ENCODE measurements around the gene ZBTB38.

The ZBTB38 gene

GRCh38 chr3:141383555-141384129, 15.3 kb downstream of the ZBTB38 start:
- Histone ChIP-seq H3K4me1 (ENCODE audit: insufficient read depth, insufficient read length) (no peaks in the 10 kb centered on the region), H3K36me3 (ENCODE audit: insufficient read depth, insufficient read length, low read length) (peaks cover 44% of the 10 kb centered on the region), H3K9me3 (ENCODE audit: insufficient read depth, low read length) (peaks cover 10% of the 10 kb centered on the region; the same call in 1 of the 2 replicates), H3K27me3 (ENCODE audit: insufficient read depth, insufficient read length) (no peaks in the 10 kb centered on the region), H3K9ac (ENCODE audit: insufficient read length, low read depth) (no peak overlapping the region), H3K4me3 (ENCODE audit: insufficient read length, low read depth) (no peak overlapping the region)
- DNase-seq (ENCODE audit: low read depth, low spot score) = no peak
- TF ChIP-seq YY1 (IDR thresholded peaks at IDR 0.05; ENCODE audit: insufficient read depth, insufficient read length) = no peak
- no peak for TF ChIP-seq SUZ12 (IDR thresholded peaks at IDR 0.05; ENCODE audit: extremely low read depth, insufficient read depth, insufficient read length)
- no peak for TF ChIP-seq ZNF274 (IDR thresholded peaks at IDR 0.05; ENCODE audit: low read depth, low read length)

- peaks cover 5% of the 10 kb centered on the region; the same call in 1 of the 2 replicates for H3K9me3 ChIP-seq (ENCODE audit: insufficient read depth, low read length)
- no peak for DNase-seq (ENCODE audit: low read depth, low spot score)
- no peak overlapping the region for H3K9ac ChIP-seq (ENCODE audit: insufficient read length, low read depth)
- TF ChIP-seq ZNF274 (IDR thresholded peaks at IDR 0.05; ENCODE audit: low read depth, low read length) (no peak), YY1 (IDR thresholded peaks at IDR 0.05; ENCODE audit: insufficient read depth, insufficient read length) (no peak)
- H3K4me3 ChIP-seq (ENCODE audit: insufficient read length, low read depth) = no peak overlapping the region
- H3K36me3 ChIP-seq (ENCODE audit: insufficient read depth, insufficient read length, low read length) = peaks cover 40% of the 10 kb centered on the region
- H3K4me1 ChIP-seq (ENCODE audit: insufficient read depth, insufficient read length) = no peaks in the 10 kb centered on the region
- H3K27me3 ChIP-seq (ENCODE audit: insufficient read depth, insufficient read length) = no peaks in the 10 kb centered on the region
These were observed 15.9 kb downstream of the ZBTB38 start for GRCh38 chr3:141384157-141384556.

- H3K9me3 ChIP-seq (ENCODE audit: insufficient read depth, low read length) = 0 out of 2 replicates have a peak, but pooled peaks cover under 1% of the 10 kb centered on the region
- TF ChIP-seq YY1 (IDR thresholded peaks at IDR 0.05; ENCODE audit: insufficient read depth, insufficient read length) (no peak), ZNF274 (IDR thresholded peaks at IDR 0.05; ENCODE audit: low read depth, low read length) (no peak), SUZ12 (IDR thresholded peaks at IDR 0.05; ENCODE audit: extremely low read depth, insufficient read depth, insufficient read length) (no peak)
- H3K4me1 ChIP-seq (ENCODE audit: insufficient read depth, insufficient read length) = no peaks in the 10 kb centered on the region
- peaks cover 37% of the 10 kb centered on the region for H3K36me3 ChIP-seq (ENCODE audit: insufficient read depth, insufficient read length, low read length)
- no peak for DNase-seq (ENCODE audit: low read depth, low spot score)
- H3K4me3 ChIP-seq (ENCODE audit: insufficient read length, low read depth) = no peak overlapping the region
- no peak overlapping the region for H3K9ac ChIP-seq (ENCODE audit: insufficient read length, low read depth)
- H3K27me3 ChIP-seq (ENCODE audit: insufficient read depth, insufficient read length) = no peaks in the 10 kb centered on the region
These were observed 16.3 kb downstream of the ZBTB38 start for GRCh38 chr3:141384575-141384974.

GRCh38 chr3:141385406-141386125, 17.3 kb downstream of the ZBTB38 start:
- Histone ChIP-seq H3K4me3 (ENCODE audit: insufficient read length, low read depth) (no peak overlapping the region), H3K9me3 (ENCODE audit: insufficient read depth, low read length) (no peaks in the 10 kb centered on the region), H3K4me1 (ENCODE audit: insufficient read depth, insufficient read length) (no peaks in the 10 kb centered on the region), H3K27me3 (ENCODE audit: insufficient read depth, insufficient read length) (no peaks in the 10 kb centered on the region), H3K9ac (ENCODE audit: insufficient read length, low read depth) (no peak overlapping the region), H3K36me3 (ENCODE audit: insufficient read depth, insufficient read length, low read length) (peaks cover 37% of the 10 kb centered on the region)
- TF ChIP-seq ZNF274 (IDR thresholded peaks at IDR 0.05; ENCODE audit: low read depth, low read length) (no peak), YY1 (IDR thresholded peaks at IDR 0.05; ENCODE audit: insufficient read depth, insufficient read length) (no peak), SUZ12 (IDR thresholded peaks at IDR 0.05; ENCODE audit: extremely low read depth, insufficient read depth, insufficient read length) (no peak)
- DNase-seq (ENCODE audit: low read depth, low spot score) = no peak

- Histone ChIP-seq H3K27me3 (ENCODE audit: insufficient read depth, insufficient read length) (no peaks in the 10 kb centered on the region), H3K9me3 (ENCODE audit: insufficient read depth, low read length) (no peaks in the 10 kb centered on the region), H3K9ac (ENCODE audit: insufficient read length, low read depth) (no peak overlapping the region), H3K4me1 (ENCODE audit: insufficient read depth, insufficient read length) (no peaks in the 10 kb centered on the region), H3K4me3 (ENCODE audit: insufficient read length, low read depth) (no peak overlapping the region), H3K36me3 (ENCODE audit: insufficient read depth, insufficient read length, low read length) (peaks cover 34% of the 10 kb centered on the region)
- DNase-seq (ENCODE audit: low read depth, low spot score) = no peak
- TF ChIP-seq YY1 (IDR thresholded peaks at IDR 0.05; ENCODE audit: insufficient read depth, insufficient read length) (no peak), ZNF274 (IDR thresholded peaks at IDR 0.05; ENCODE audit: low read depth, low read length) (no peak), SUZ12 (IDR thresholded peaks at IDR 0.05; ENCODE audit: extremely low read depth, insufficient read depth, insufficient read length) (no peak)
These were observed 17.8 kb downstream of the ZBTB38 start for GRCh38 chr3:141386126-141386488.

- Histone ChIP-seq H3K4me1 (ENCODE audit: insufficient read depth, insufficient read length) (peaks cover 2% of the 10 kb centered on the region), H3K4me3 (ENCODE audit: insufficient read length, low read depth) (no peak overlapping the region), H3K9ac (ENCODE audit: insufficient read length, low read depth) (no peak overlapping the region), H3K27me3 (ENCODE audit: insufficient read depth, insufficient read length) (no peaks in the 10 kb centered on the region), H3K9me3 (ENCODE audit: insufficient read depth, low read length) (no peaks in the 10 kb centered on the region), H3K36me3 (ENCODE audit: insufficient read depth, insufficient read length, low read length) (peaks cover 29% of the 10 kb centered on the region)
- no peak for DNase-seq (ENCODE audit: low read depth, low spot score)
- no peak for TF ChIP-seq SUZ12 (IDR thresholded peaks at IDR 0.05; ENCODE audit: extremely low read depth, insufficient read depth, insufficient read length)
- no peak for TF ChIP-seq ZNF274 (IDR thresholded peaks at IDR 0.05; ENCODE audit: low read depth, low read length)
- TF ChIP-seq YY1 (IDR thresholded peaks at IDR 0.05; ENCODE audit: insufficient read depth, insufficient read length) = no peak
These were observed 18.4 kb downstream of the ZBTB38 start for GRCh38 chr3:141386611-141387111.

GRCh38 chr3:141387516-141387915, 19.2 kb downstream of the ZBTB38 start:
- Histone ChIP-seq H3K36me3 (ENCODE audit: insufficient read depth, insufficient read length, low read length) (peaks cover 22% of the 10 kb centered on the region), H3K4me1 (ENCODE audit: insufficient read depth, insufficient read length) (peaks cover 7% of the 10 kb centered on the region), H3K4me3 (ENCODE audit: insufficient read length, low read depth) (no peak overlapping the region), H3K9ac (ENCODE audit: insufficient read length, low read depth) (no peak overlapping the region), H3K9me3 (ENCODE audit: insufficient read depth, low read length) (no peaks in the 10 kb centered on the region), H3K27me3 (ENCODE audit: insufficient read depth, insufficient read length) (no peaks in the 10 kb centered on the region)
- no peak for TF ChIP-seq YY1 (IDR thresholded peaks at IDR 0.05; ENCODE audit: insufficient read depth, insufficient read length)
- no peak for TF ChIP-seq SUZ12 (IDR thresholded peaks at IDR 0.05; ENCODE audit: extremely low read depth, insufficient read depth, insufficient read length)
- TF ChIP-seq ZNF274 (IDR thresholded peaks at IDR 0.05; ENCODE audit: low read depth, low read length) = no peak
- DNase-seq (ENCODE audit: low read depth, low spot score) = no peak
